AG09309 (cell line): ENCODE measurements around the gene AGAP4.
"Not testable (repeated sequence)": the region's sequence is repeated elsewhere in the genome, so short reads cannot be mapped to it uniquely, and the experiment has no call there.

Experiments
- DNase-seq: peaks from one replicate; pipeline ENCODE4 v3.0.0-alpha.2; 2010; ENCODE audit warnings: low read depth
- H3K4me3 ChIP-seq: 2 replicates; pipeline ENCODE4 v1.5.1; 2011; ENCODE audit warnings: mild to moderate bottlenecking, low read depth, low read length, moderate library complexity; ENCODE audit not compliant: control insufficient read depth
- CTCF ChIP-seq: IDR thresholded peaks from 2 replicates; pipeline ENCODE4 v1.5.1; 2011; ENCODE audit warnings: mild to moderate bottlenecking, low read depth, low read length, inconsistent platforms; ENCODE audit not compliant: insufficient read depth, control insufficient read depth; ENCODE audit errors: missing control alignments

The AGAP4 gene

GRCh38 chr10:45847400-45847799 lies at the start of gene AGAP4:
AGAP4 (minus strand) TSS chr10:45847500; CDS start chr10:45847347, 153 bp downstream.
- not testable (repeated sequence) for DNase-seq, H3K4me3 ChIP-seq

- not testable (repeated sequence) for H3K4me3 ChIP-seq, DNase-seq
Observed at GRCh38 chr10:45890721-45891120, 43.4 kb upstream of the AGAP4 start.

- DNase-seq, H3K4me3 ChIP-seq: not testable (repeated sequence)
Observed at GRCh38 chr10:45889539-45890230, 42.4 kb upstream of the AGAP4 start.

GRCh38 chr10:45882880-45883279 lies 35.6 kb upstream of the AGAP4 start:
- peak; percentile 0 for DNase-seq
- H3K4me3 ChIP-seq: not testable (repeated sequence)

- DNase-seq, H3K4me3 ChIP-seq: not testable (repeated sequence)
Observed at GRCh38 chr10:45865404-45865803, 18.1 kb upstream of the AGAP4 start.

GRCh38 chr10:45864264-45864663 lies 17.0 kb upstream of the AGAP4 start:
- DNase-seq, H3K4me3 ChIP-seq: not testable (repeated sequence)

- DNase-seq, H3K4me3 ChIP-seq: not testable (repeated sequence)
Observed at GRCh38 chr10:45863632-45864031, 16.3 kb upstream of the AGAP4 start.

GRCh38 chr10:45857931-45858330 lies 10.6 kb upstream of the AGAP4 start:
- not testable (repeated sequence) for H3K4me3 ChIP-seq, DNase-seq

- H3K4me3 ChIP-seq, DNase-seq: not testable (repeated sequence)
Observed at GRCh38 chr10:45848467-45848866, 1.2 kb upstream of the AGAP4 start.

GRCh38 chr10:45822918-45823317 lies 24.4 kb downstream of the AGAP4 start:
- not testable (repeated sequence) for H3K4me3 ChIP-seq, DNase-seq

GRCh38 chr10:45820107-45820830 lies 27.0 kb downstream of the AGAP4 start:
- not testable (repeated sequence) for H3K4me3 ChIP-seq, DNase-seq

- no peak overlapping the region for H3K4me3 ChIP-seq
- DNase-seq: no peak
- TF ChIP-seq CTCF: no peak
Observed at GRCh38 chr10:45819552-45819951, 27.7 kb downstream of the AGAP4 start.

GRCh38 chr10:45817912-45818311 lies 29.4 kb downstream of the AGAP4 start:
- DNase-seq: no peak
- no peak overlapping the region for H3K4me3 ChIP-seq
- no peak for TF ChIP-seq CTCF
